Stimulated activated CD4-positive, alpha-beta T cell treated with anti-CD3 and anti-CD28 coated beads, Interleukin-4, amount 100 ng/mL, for 4 hours (primary cell): Measurements from ENCODE around the gene ENPP1.
"Not testable (repeated sequence)": the region's sequence is repeated elsewhere in the genome, so short reads cannot be mapped to it uniquely, and the experiment has no call there.

ENCODE experiments used
- DNase-seq, 2 experiments: peaks; one replicate each; pipeline ENCODE4 v3.0.0-alpha.2; 2020

ENPP1 gene

DNA sequence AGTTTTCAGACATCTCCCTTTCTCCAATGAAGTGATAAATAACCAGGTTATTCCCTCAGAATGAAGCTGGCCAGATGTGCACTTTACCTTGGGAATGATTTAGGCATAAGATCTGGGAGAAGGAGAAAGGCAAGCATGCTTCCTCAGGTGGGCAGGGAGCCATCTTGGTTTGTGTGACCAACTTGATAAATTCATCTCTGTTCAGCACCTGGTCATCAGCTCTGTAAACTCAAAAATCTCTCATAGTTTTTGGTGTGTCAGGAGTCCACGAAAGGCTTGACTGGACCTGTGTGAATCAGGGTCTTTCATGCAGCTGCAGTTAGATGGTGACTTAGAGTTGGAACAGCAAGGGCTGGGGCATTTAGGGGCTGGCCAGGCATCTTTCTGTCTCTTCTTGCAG, 24.5 kb downstream of the ENPP1 start:
- DNase-seq, result no peak

DNA sequence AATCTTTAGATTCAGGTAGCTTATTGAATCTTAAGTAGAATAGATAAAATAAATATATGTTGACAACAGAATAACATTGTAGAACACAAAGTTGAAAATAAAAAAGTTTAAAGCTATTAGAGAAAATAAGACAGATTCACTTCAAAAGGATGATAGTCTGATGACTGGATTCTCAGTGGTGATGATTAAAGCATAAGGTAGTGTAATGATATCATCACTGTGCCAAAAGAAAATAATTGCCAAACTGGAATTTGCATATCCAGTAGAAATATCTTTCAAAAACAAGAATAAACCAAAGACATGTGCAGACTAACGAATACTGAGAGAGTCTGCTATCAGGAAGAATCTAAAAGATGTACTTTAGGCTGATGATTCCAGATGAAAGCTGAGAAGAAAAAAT, 30.2 kb downstream of the ENPP1 start:
- no peak for DNase-seq

DNA sequence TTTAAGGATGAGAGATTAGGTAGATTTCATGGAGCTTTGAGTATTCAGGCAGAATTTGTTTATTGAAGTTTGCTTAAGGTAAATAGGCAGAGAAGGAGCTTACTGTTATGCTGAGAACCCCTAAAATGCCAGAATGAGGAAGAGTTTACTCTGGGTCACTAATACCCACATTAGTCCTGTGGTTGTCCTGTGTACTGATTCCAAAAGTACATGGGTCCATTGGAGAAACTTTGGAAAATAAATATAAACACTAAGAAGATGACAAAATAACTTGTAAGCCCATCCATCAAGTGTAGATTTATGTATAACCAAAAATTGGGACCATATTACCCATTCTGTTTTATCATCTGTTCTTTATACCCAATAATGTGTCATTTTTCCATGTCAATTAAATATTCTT, 31.6 kb downstream of the ENPP1 start:
- DNase-seq, result no peak

DNA sequence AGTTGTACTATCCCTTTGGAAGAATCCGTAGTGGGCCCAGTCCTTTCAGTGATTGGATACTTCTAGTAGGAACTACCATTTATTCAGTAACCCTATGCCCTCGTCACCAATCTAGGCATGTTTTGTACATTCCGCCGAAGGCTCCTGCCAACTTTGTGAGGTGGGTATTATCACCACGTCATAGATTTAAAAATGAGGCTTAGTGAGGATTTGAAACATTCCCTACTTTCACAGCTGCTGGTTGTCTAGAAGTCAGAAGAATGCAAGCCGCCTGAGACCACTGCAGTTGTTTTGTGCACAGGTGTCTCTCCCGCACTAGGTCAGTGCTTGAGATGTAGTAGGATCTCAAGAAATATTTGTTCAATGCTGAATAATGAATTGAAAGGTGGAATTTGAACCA, 32.6 kb downstream of the ENPP1 start:
- DNase-seq, result no peak

DNA sequence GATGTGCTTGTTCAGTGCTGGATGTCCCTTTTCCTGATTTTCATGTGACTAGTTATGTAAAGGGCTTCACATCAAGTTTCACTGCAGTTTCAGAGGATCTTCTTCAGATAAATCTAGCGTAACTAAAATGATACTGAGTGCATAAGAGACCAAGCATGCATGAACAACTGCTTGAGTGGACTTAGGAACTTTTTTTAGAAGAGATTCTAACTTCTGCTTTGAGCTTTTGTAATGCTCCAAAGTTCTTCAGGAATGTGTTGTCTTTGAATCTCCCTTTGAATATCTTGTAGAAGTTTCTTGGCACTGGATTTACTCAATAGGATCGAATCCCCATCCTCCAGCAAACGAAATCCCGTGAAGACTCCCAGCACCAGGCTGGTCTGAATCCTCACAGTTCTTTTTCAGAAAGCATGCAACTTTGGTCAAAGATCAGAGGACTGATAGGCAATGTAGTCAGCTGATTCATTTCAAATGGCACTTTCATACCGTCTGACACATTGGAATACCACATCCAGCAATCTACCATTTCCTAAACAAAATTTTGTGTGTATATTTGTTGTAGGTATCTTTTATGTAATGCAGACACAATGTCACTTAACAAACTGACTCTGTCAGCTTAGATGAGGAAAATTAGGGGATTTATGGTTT, 33.2 kb downstream of the ENPP1 start:
- DNase-seq, result no peak

DNA sequence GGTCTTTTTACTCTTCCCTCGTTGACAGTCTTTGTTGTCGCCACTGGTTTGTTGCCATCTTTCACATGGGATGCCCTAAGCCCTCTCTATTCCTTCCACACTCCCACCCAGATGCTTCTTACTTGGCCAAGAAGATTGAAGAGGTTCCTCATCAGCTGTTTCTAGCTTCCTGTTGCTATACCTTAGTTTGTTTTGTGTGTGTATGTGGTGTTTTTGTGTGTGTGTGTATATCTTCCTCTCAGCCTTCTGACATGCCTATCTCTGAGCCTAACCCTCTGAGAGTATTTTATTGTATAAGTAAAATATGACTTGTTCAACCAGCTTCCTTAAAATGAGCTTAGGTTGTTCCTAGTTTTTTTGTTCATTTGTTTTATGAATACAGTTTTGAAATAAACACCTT, 35.9 kb downstream of the ENPP1 start:
- no peak for DNase-seq

DNA sequence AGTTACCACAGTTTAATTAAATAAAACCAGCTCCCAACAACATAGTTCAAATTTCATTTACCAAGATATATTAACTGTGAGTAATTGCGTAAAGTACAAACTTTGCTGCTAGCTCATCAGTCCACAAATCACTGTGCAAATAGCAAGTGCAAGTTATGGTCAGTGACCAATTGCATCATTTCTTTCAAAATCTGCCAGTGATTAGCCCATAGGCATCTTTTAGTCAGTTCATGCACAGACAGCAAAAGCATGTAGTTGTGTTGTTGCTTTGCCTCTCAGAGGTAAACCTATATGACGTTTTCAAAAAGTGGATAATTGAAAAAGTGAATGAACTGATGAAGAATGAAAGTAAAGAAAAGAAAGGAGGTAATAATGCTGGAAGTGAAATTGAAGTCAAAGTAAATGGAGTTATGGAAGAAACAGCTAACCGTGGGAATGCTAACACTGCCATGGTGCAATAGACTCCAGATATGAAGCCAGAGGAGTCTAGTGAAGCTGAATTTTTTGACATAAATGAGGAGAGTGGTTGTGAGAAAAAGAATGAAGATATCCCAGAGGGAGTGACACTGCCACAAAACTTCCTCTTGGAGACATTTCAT, 36.5 kb downstream of the ENPP1 start:
- DNase-seq, result no peak

DNA sequence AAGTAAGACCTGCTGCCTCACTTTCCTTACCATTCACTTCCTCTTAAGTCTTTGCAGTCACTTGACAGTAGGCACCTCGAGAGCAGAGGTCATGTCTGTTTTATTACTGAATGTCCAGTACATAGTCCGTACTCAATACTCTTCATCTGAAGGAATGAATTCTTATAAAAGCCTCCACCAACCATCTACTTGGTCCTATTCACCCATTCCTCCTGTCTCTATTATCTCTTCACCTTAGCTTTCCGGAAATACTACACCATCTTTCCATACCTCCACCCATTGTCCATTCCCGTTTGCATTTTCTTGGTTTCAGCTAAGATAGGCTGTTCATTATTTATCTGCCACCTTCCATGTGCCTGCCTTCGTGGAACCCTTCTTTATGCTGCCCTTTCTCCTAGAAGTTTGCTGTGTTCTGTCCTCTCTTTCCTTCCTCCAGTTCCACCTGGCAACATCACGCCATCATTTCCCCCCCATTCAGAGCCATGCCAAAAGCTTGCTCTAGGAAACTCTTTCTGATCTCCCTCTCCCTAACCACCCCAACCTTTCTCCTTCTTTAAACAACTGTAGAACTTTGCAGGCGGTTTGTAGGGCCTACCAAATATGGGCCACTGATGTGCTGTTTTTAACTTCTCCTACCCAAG, 38.3 kb downstream of the ENPP1 start:
- DNase-seq, result no peak

DNA sequence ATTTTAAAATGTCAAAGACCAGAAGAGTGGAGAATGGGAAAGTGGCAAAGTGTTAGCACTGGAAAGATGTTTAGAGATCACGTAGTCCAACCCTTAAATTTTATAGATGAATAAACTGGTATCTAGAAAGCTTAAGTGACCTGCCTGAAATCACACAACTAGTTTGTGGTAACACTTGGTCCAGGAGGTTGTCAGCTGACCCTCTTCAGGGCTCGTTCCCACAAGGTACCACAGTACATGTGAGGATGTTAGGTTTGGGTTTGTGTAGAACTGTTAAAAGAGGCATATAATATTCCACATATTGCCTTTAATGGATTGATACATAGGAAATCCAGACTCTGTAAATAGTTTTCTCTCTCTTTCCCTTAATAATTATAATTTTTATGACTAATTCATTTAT, 39.1 kb downstream of the ENPP1 start:
- no peak for DNase-seq

DNA sequence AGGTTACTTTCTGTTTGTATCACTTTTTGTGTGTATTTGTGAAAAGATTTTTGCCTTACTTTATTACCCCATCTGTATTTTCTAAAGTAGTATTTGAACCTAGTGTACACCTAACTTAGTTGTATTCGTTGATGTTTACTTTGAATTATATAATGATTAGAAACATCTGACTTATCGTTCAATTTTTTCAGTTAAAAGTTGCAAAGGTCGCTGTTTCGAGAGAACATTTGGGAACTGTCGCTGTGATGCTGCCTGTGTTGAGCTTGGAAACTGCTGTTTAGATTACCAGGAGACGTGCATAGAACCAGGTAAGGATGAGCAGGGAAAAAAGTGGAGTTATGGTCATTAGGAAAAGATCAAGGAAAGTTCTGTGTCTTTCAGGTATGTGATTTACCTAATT, 42.0 kb downstream of the ENPP1 start:
- DNase-seq, result no peak

DNA sequence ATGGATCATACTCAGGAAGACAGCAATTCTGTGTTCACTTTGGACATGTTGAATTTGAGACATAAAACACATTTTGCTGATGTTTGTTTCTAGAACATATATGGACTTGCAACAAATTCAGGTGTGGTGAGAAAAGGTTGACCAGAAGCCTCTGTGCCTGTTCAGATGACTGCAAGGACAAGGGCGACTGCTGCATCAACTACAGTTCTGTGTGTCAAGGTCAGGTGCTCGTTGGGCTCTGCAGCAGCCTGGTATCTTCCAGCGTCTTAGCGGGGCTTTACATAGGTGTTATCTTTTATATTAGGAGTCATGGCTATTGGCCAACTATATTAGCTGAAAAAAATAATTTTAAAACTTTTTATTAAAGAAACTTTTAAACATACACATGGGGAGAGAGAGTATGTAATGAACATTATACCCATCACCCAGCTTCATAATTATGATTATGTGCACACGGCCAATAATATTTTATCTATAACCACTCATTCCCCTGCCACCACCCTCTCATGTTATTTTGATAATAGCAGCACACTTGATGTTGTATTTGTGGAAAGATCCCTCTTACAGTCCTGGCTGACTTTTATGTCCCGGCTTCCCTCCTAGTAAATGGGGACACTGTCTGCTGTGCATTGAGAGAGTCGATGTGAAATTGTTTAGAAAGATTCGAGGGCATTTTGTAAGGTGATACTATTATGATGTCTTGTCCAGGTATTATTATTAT, 43.4 kb downstream of the ENPP1 start:
- DNase-seq, result no peak

DNA sequence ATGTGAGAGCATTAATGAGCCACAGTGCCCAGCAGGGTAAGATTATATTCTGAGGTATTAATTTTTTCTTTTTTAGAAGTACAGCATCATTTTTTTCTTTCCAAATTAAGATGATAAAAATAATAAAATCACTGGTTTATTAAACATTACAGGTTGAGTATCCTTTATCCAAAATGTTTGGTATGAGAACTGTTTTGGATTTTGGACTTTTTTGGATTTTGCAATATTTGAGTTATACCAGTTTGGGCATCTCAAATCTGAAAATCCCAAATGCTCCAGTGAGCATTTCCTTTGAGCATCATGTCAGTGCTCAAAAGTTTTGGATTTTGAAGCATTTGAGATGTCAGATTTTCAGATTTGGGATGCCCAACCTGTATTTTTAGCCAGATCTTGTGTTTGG, 44.4 kb downstream of the ENPP1 start:
- DNase-seq, result no peak

DNA sequence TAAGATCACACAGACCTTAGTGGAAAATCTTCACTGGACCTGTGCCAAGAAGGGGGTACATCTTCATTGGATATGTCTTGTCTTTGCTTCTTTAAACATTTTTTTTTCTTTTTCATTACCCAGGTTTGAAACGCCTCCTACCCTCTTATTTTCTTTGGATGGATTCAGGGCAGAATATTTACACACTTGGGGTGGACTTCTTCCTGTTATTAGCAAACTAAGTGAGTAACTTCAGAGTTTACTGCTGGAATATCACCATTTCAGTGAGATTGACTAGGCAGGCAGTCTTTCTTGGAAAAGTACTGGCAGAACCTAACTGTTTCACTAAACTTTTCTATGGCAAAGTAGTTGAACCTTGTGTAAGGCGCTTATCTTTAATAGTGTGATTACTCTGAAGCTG, 47.0 kb downstream of the ENPP1 start:
- no peak for DNase-seq

DNA sequence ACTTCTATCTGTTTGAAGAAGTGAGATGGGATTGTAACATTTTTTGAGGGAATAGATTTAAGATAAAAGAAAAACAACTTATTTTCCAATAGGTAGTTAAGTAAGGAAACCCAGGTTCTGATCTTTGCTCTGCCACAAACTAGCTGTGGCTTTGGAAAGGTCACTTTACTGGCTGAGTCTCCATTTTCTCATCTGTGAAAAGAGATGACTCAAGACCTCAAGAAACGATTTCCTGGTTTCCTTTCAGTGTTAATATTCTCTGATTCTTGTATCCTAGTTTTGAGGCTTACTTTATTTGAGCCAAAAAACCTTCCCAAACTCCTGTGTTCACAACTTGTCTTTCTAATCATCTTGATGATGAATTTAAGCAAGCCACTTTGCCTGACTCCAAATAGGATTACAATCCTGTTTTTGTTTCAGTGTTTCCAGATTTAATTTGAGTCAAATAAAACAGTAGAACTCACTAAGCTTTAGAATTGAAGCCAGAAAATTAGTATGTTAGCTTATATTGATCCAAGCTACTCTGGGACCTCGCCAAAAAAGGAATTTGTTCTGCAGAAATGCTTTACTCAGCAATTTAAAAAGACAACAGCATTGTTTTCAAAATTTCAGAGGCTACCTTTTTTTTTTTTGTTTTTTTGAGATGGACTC, 51.1 kb downstream of the ENPP1 start:
- no peak for DNase-seq

DNA sequence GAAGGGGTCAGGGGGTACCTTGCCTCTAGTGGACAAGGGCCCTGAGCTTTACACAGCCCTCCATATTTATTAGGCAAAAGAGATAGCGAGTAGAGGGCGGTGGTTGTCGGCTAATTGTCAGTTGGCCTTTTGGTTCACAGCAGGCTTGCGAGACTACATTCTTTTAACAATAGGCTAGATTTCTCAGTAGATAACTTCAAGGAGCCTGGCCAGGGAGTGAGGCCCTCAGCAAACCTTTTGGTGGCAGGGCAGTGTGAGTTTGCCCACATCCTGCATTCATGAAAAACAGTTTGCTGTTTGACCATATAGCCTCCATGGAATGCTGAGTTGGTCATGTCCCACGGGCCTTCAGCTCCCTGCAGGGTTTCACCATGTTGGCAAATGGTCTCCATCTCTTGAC, 51.8 kb downstream of the ENPP1 start:
- not testable (repeated sequence) for DNase-seq

DNA sequence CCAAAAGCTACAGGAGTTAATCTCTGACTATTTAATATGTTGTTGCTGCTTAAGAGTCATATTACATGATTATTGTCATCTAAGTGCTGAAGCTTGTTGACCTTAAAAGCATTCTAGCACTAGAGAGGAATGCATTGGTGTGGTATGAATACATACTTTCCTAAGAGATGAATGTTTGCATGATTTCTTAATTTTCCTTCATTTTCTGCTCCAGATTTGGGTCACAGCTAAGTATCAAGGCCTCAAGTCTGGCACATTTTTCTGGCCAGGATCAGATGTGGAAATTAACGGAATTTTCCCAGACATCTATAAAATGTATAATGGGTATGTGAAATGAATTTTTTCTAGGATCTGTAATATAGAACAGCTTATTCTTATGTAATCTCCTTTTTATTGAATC, 53.6 kb downstream of the ENPP1 start:
- no peak for DNase-seq

DNA sequence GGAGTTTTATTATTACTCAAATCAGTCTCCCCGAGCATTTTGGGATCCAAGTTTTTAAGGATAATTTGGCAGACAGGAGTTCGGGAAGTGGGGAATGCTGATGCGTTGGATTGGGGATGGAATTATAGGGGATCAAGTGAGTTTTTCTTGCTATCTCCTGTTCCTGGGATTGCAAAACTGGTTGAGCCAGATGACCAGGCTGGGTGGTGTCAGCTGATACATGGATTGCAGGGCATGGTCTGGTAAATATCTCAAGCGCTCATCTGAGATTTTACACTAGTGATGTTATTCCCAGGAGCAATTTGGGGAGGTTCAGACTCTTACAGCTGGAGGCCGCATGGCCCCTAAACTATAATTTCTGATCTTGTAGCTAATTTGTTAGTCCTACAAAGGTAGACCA, 54.7 kb downstream of the ENPP1 start:
- no peak for DNase-seq

DNA sequence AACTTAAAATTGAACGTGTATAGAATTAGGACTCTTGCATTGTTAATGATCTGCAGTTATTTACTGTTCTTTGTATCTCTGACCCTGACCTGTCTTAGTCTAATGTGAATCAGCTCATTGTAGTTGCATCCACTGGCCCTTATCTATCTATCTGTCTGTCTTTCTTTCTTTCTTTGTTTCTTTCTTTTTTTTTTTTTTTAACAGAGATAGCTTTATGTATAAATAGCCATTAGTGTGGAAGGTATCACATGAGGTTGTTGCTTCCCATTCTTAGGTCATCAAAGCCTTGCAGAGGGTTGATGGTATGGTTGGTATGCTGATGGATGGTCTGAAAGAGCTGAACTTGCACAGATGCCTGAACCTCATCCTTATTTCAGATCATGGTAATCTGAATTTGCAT, 59.9 kb downstream of the ENPP1 start:
- DNase-seq, result no peak

DNA sequence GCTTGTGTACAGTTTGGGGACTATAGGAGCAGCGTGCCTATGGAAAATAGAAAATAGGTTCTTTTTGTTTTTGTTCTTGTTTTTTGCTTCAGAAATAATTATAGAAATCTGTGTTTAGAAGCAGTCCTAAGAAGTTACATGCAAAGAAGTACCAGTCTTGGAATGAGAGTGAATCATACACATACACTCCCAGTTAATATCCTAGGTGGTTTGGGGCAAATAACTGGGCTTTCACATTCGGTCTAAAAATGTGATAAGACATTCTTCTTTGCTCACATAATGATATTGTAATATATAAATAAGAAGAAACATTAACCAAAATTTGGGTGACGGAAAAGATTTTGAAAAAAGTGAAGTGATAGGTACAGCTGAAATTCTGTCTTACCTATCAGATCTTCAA, 61.0 kb downstream of the ENPP1 start:
- no peak for DNase-seq

DNA sequence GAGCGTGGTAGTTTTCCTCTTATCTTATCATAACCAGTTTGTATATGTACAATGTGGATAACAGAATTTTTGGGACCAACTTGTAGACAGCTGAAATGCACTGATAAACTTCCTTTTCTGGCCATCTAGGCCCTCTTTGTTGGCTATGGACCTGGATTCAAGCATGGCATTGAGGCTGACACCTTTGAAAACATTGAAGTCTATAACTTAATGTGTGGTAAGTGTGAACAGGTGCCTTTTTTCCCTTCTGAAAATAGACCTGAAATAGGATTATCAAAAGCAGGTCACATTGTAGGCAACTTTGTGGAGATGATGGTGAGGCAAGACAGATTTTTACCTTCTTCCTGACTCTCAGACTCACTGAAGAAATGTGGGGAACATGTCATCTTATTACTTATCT, 67.8 kb downstream of the ENPP1 start:
- no peak for DNase-seq

DNA sequence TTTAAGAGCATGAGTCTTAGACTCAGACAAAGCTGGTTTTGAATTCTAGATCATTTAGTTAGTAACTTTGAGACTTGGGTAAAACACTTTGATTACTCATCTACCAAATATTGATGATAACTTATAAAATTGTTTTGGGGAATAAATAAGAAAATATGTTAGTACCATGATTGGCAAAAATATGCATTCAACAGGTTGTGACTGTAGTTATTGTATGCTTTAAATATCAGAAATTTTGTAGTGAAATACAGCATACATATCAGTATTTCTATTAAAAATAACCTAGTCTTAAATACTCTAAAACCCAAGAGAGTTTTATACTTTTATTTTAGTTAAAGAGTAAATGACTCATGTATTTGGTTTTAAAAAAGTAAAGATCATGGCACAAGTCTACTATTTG, 68.7 kb downstream of the ENPP1 start:
- DNase-seq, result no peak

DNA sequence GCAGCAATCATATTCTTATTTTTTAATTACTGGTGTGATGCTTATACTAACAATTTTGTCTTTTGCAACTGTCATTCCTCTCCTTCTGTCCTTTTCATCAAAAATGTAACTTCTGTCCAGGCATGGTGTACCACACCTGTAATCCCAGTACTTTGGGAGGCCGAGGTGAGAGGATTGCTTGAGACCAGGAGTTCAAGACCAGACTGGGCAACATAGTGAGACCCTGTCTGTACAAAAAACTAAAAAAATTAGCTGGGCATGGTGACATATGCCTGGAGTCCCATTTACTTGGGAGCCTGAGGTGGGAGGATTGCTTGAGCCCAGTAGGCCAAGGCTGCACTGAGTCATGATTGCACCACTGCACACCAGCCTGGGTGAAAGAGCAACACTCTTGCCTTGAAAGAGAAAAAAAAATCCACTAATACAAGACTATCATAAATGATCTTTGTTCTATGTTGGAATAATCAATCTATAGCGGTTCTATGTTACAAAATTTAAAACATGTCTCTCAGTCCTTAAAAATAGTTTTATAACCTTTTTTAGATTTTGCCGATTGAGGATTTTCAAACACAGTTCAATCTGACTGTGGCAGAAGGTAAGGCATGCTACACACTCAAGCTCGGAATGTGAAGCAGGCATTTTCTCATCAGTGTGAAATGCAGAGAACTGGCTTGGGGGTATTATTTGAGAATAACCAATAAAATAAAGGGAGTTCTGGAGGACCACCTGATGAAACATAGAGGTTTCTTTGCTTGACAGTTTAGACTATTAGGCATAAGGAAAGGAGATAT, 70.4 kb downstream of the ENPP1 start:
- no peak for DNase-seq

DNA sequence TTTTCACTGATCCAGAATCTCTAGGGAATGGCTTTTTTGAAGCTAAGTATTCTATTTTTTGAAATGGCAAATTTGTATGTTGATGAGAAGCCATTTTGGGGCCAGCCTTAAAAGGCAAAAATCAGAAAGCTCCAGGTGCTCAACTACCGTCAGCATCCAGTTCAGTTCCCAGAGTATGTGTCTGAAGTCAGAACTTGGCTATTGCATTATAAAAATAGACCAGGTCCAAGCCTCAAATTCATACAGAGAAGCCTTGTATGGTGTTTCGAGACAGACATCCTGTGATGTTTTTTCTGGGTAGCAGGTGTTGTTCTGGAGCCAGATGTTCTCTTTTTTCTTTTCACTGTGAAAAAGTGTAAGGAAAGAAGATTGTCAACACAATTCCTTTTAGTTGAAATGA, 75.2 kb downstream of the ENPP1 start:
- no peak for DNase-seq
